Activated T-cell treated with anti-CD3 and anti-CD28 coated beads, Interleukin-2, amount 50 U/mL, for 24 hours (primary cell): Measurements from ENCODE around the gene HLA-DQB2.

Source experiments
- DNase-seq: peaks from one replicate; pipeline ENCODE4 v3.0.0-alpha.2; 2020
- H3K27ac Mint-ChIP-seq: 2 replicates; pipeline ENCODE4 v1.8.0; 2020; ENCODE audit warnings: mild to moderate bottlenecking, mixed read lengths
- H3K27me3 Mint-ChIP-seq: 2 replicates; pipeline ENCODE4 v1.8.0; 2020; ENCODE audit warnings: mixed read lengths
- H3K36me3 Mint-ChIP-seq: 2 replicates; pipeline ENCODE4 v1.8.0; 2020; ENCODE audit warnings: low read depth, mixed read lengths
- H3K4me1 Mint-ChIP-seq: 2 replicates; pipeline ENCODE4 v1.8.0; 2020; ENCODE audit warnings: low read depth, mixed read lengths
- H3K4me3 Mint-ChIP-seq: 2 replicates; pipeline ENCODE4 v1.8.0; 2020; ENCODE audit warnings: mild to moderate bottlenecking, moderate library complexity, mixed read lengths
- H3K9me3 Mint-ChIP-seq: 2 replicates; pipeline ENCODE4 v1.8.0; 2020; ENCODE audit warnings: mixed read lengths

HLA-DQB2 gene

DNA sequence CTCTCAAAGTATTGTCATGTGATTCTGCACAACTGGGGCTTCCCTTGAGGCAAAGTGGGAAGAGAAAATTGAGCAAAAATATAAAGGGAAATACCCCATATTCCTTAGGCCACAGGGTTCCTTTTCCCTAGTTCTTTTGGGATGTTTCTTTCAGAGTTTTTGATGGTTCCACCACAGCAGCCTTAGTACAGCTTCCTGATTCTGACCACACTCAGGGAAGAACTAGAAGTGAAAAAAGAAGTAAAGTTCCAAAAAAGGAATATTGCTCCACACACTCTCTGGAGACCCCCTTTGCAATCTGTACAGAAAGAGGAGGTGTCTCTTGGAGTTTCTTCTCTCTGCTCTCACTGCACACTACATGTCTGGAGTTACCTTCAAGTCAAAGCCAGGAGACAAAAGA is 50.1 kb downstream of the HLA-DQB2 start:
- no peak for DNase-seq
- Mint-ChIP-seq H3K9me3 (no peaks in the 10 kb centered on the region), H3K27ac (no peak overlapping the region), H3K36me3 (no peaks in the 10 kb centered on the region), H3K27me3 (no peaks in the 10 kb centered on the region), H3K4me1 (no peaks in the 10 kb centered on the region), H3K4me3 (no peak overlapping the region)

DNA sequence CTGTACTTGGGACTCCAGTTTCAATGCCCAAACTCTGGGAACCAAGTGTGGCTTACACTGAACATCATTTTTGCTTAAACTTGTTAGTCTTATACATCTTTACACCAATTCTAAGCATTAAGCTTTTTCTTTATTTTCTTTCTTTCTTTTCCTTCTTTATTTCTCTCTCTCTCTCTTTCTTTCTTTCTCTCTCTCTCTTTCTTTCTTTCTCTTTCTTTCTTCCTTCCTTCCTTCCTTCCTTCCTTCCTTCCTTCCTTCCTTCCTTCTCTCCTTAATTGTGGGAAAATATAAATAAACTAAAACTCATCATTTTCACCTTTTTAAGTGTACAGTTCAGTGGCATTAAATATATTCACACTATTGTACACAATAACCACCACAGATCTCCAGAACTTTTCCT is 53.7 kb downstream of the HLA-DQB2 start:
- H3K4me3 Mint-ChIP-seq: no peak overlapping the region
- no peak for DNase-seq
- H3K9me3 Mint-ChIP-seq: peaks cover 2% of the 10 kb centered on the region
- no peaks in the 10 kb centered on the region for H3K36me3 Mint-ChIP-seq
- H3K27ac Mint-ChIP-seq: no peak overlapping the region
- no peaks in the 10 kb centered on the region for H3K4me1 Mint-ChIP-seq
- no peaks in the 10 kb centered on the region for H3K27me3 Mint-ChIP-seq
